Measurements from ENCODE around the gene GJD2.

Gene GJD2

GRCh38 chr15:34773013-34773412 lies 18.2 kb upstream of the GJD2 start:
- no peak for DNase-seq (ENCODE audit: low read depth)

- DNase-seq (ENCODE audit: low read depth), result no peak
These were observed 17.5 kb upstream of the GJD2 start for GRCh38 chr15:34772312-34772711.

- DNase-seq (ENCODE audit: low read depth), result no peak
These were observed 14.9 kb upstream of the GJD2 start for GRCh38 chr15:34769711-34770110.

- DNase-seq (ENCODE audit: low read depth), result no peak
These were observed 13.7 kb upstream of the GJD2 start for GRCh38 chr15:34768530-34768929.

GRCh38 chr15:34765741-34766140 lies 10.9 kb upstream of the GJD2 start:
- no peak for DNase-seq (ENCODE audit: low read depth)

GRCh38 chr15:34760909-34761308 lies 6.1 kb upstream of the GJD2 start:
- no peak for DNase-seq (ENCODE audit: low read depth)

- DNase-seq (ENCODE audit: low read depth), result no peak
These were observed 5.2 kb upstream of the GJD2 start for GRCh38 chr15:34759992-34760391.

GRCh38 chr15:34759347-34759746 lies 4.5 kb upstream of the GJD2 start:
- DNase-seq (ENCODE audit: low read depth), result no peak

GRCh38 chr15:34757262-34757661 lies 2.5 kb upstream of the GJD2 start:
- DNase-seq (ENCODE audit: low read depth), result no peak

GRCh38 chr15:34755419-34755773 lies 598 bp upstream of the GJD2 start:
- DNase-seq (ENCODE audit: low read depth), result no peak

GRCh38 chr15:34754171-34754601 lies 612 bp downstream of the GJD2 start:
- no peak for DNase-seq (ENCODE audit: low read depth)

GRCh38 chr15:34753236-34753894 lies 1.4 kb downstream of the GJD2 start:
- DNase-seq (ENCODE audit: low read depth), result no peak

- no peak for DNase-seq (ENCODE audit: low read depth)
These were observed 5.1 kb downstream of the GJD2 start for GRCh38 chr15:34749691-34750090.

GRCh38 chr15:34739346-34739745 lies 15.5 kb downstream of the GJD2 start:
- DNase-seq (ENCODE audit: low read depth), result no peak

- DNase-seq (ENCODE audit: low read depth), result no peak
These were observed 16.8 kb downstream of the GJD2 start for GRCh38 chr15:34738002-34738401.

GRCh38 chr15:34737477-34737876 lies 17.3 kb downstream of the GJD2 start:
- DNase-seq (ENCODE audit: low read depth), result no peak

GRCh38 chr15:34734303-34734702 lies 20.5 kb downstream of the GJD2 start:
- no peak for DNase-seq (ENCODE audit: low read depth)

GRCh38 chr15:34733621-34734020 lies 21.2 kb downstream of the GJD2 start:
- no peak for DNase-seq (ENCODE audit: low read depth)

GRCh38 chr15:34732430-34732829 lies 22.4 kb downstream of the GJD2 start:
- no peak for DNase-seq (ENCODE audit: low read depth)

GRCh38 chr15:34730701-34731100 lies 24.1 kb downstream of the GJD2 start:
- no peak for DNase-seq (ENCODE audit: low read depth)

- no peak for DNase-seq (ENCODE audit: low read depth)
These were observed 24.9 kb downstream of the GJD2 start for GRCh38 chr15:34729886-34730285.

- DNase-seq (ENCODE audit: low read depth), result no peak
These were observed 25.7 kb downstream of the GJD2 start for GRCh38 chr15:34729056-34729455.

- DNase-seq (ENCODE audit: low read depth), result no peak
These were observed 28.2 kb downstream of the GJD2 start for GRCh38 chr15:34726406-34727100.

GRCh38 chr15:34725556-34725955 lies 29.2 kb downstream of the GJD2 start:
- DNase-seq (ENCODE audit: low read depth), result no peak

All from stimulated activated CD8-positive, alpha-beta memory T cell treated with anti-CD3 and anti-CD28 coated beads, Interleukin-12 subunit alpha, Interleukin-12 subunit beta, amount 100 ng/mL, for 1 hour (primary cell).